ENCODE data around the gene CLIC1. TPM values are rescaled to one million over a fixed set of nuclear protein-coding genes. Genes with fewer than 3 reads are reported as not detected.

CLIC1 gene
- total and polyA plus RNA-seq, 2 donors (not counting 1 experiment from before 2014, with no cell fraction given): 216 to 290 TPM

DNA sequence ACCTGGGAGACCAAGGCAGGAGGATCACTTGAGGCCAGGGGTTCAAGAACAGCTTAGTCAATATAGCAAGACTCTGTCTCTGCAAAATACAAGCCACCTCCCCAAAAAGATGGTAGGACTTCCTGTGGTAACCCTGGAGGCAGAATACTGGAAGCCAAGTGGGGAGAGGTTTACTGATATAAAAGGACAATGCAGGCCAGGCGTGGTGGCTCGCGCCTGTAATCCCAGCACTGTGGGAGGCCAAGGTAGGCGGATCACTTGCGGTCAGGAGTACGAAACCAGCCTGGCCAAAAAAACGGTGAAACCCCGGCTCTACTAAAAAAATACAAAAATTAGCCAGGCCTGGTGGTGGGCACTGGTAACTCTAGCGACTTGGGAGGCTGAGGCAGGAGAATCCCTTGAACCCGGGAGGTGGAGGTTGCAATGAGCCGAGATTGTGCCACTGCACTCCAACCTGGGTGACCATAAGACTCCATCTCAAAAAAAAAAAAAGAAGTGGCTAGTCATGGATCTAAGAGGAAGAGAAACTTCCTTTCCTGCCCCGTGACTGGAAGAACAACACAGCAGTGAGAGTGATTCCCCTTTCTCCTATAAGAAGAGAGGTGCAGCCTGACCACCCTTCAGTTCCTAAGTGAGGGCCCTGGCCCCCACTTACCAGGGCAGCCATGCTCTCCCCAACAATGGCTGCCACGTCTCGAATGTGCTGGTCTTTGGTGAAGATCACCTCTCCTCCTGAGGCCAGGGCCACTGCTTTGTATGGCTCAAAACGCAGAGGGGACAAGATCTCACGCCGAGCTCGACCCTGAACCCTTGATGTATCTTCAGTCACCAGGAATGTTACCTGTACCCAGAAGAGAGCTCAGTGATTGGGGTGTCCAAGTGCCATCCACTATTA is 32.3 kb upstream of the CLIC1 start:
- ChIA-PET POLR2A (interaction anchor here (1.1 to 2.4 kb wide), 2 partner anchors 30 to 116 kb away, joined by 3 to 8 read pairs; partner anchors contain the start of gene BAG6), CTCF (interaction anchor here (0.9 to 4.5 kb wide), 12 partner anchors 10 to 66 kb away, joined by 3 to 51 read pairs (median 12); partner anchors contain the start of genes ABHD16A, CLIC1, DDAH2 and LSM2)
- WGBS (ENCODE audit: insufficient coverage): 93% methylated on average over 15 of the region's 18 CpGs
- Histone ChIP-seq H3K4me3 (ENCODE audit: control extremely low read depth in 1 of 5, extremely low read depth in 1 of 5, insufficient read depth in 1 of 5, low read depth in 2 of 5, low read length in 4 of 5) (no peak overlapping the region), H3K27me3 (replicated peaks in 1 of 4; ENCODE audit: control extremely low read depth in 1 of 4, control insufficient read depth in 3 of 4, insufficient read depth in 4 of 4, low read length in 3 of 4) (no peaks in the 10 kb centered on the region), H3K79me2 (ENCODE audit: control insufficient read depth, insufficient read depth, low read length) (no peaks in the 10 kb centered on the region), H4K20me1 (ENCODE audit: control insufficient read depth, insufficient read depth, low read length, poor library complexity, severe bottlenecking) (no peaks in the 10 kb centered on the region), H3K27ac (ENCODE audit: low read length in 2 of 2) (no peak overlapping the region), H3K9me3 (ENCODE audit: control extremely low read depth in 1 of 3, control insufficient read depth in 2 of 3, insufficient read depth in 1 of 3, low read length in 2 of 3) (no peaks in the 10 kb centered on the region), H3K9ac (ENCODE audit: low read length) (no peak overlapping the region), H3K36me3 (replicated peaks in 1 of 2; ENCODE audit: control extremely low read depth in 1 of 2, control insufficient read depth in 1 of 2, extremely low read depth in 1 of 2, insufficient read depth in 2 of 2, low read length in 1 of 2) (no peaks in the 10 kb centered on the region), H3K4me2 (replicated peaks; ENCODE audit: low read depth, low read length, poor library complexity, severe bottlenecking) (no peak overlapping the region), H3K4me1 (ENCODE audit: control insufficient read depth in 2 of 2, insufficient read depth in 2 of 2, low read length in 2 of 2) (peaks cover 0 to 9% of the 10 kb centered on the region in 2 donors), H2AFZ (ENCODE audit: insufficient read depth, low read depth, low read length, poor library complexity, severe bottlenecking) (no peak overlapping the region)
- ATAC-seq (ENCODE audit: low read depth) (no peak), DNase-seq (no peak)
- TF ChIP-seq CTCF (IDR thresholded peaks at IDR 0.05) (no peak), EZH2 (IDR thresholded peaks at IDR 0.05; ENCODE audit: borderline replicate concordance, insufficient read depth, low read depth, low read length, poor library complexity, severe bottlenecking) (no peak)
- H3K4me1 Mint-ChIP-seq: peaks cover 13% of the 10 kb centered on the region
- no peak overlapping the region for H3K27ac Mint-ChIP-seq
- no peaks in the 10 kb centered on the region for H3K27me3 Mint-ChIP-seq
- H3K4me3 Mint-ChIP-seq: no peak overlapping the region
- intact Hi-C loops (cut with micrococcal nuclease): loop anchor here (1.0 kb wide), 2 partner anchors 39 to 88 kb away; partner anchors contain the start of gene DDAH2
- H3K9me3 Mint-ChIP-seq (ENCODE audit: insufficient read depth): no peaks in the 10 kb centered on the region
